Keratinocyte (primary cell): ENCODE data around the gene POLA1. TPM values are rescaled to one million over a fixed set of nuclear protein-coding genes. Genes with fewer than 3 reads are reported as not detected.

ENCODE experiments used
- DNase-seq: peaks from one replicate; pipeline ENCODE4 v3.0.0-alpha.2; 2011; ENCODE audit warnings: low read depth, missing footprints, low spot score
- FAIRE-seq: peaks from 2 replicates; lab custom pipeline; 2011; peaks lifted over from hg19 to GRCh38; lab: Jason Lieb, UNC
- H2AFZ ChIP-seq: 2 replicates; pipeline ENCODE4 v1.6.0; 2012; ENCODE audit warnings: low read length, control low read depth, inconsistent platforms; ENCODE audit not compliant: control insufficient read depth
- H3K27ac ChIP-seq: 2 replicates; pipeline ENCODE4 v1.5.1; 2011; ENCODE audit warnings: low read length; ENCODE audit not compliant: control insufficient read depth, insufficient read depth
- H3K27me3 ChIP-seq: 3 replicates; pipeline ENCODE4 v1.6.0; 2011; ENCODE audit warnings: low read length; ENCODE audit not compliant: control insufficient read depth, insufficient read depth; ENCODE audit errors: extremely low read depth
- H3K36me3 ChIP-seq, 2 experiments: 2 replicates in 1 of 2; 3 replicates in 1 of 2; pipeline ENCODE4 v1.5.1; 2011; ENCODE audit warnings: low read length in 2 of 2, mild to moderate bottlenecking in 1 of 2; ENCODE audit not compliant: control insufficient read depth in 2 of 2, insufficient read depth in 2 of 2; ENCODE audit errors: extremely low read depth in 1 of 2
- H3K4me1 ChIP-seq: 3 replicates; pipeline ENCODE4 v1.5.1; 2011; ENCODE audit warnings: low read length; ENCODE audit not compliant: control insufficient read depth, insufficient read depth; ENCODE audit errors: extremely low read depth
- H3K4me2 ChIP-seq: 3 replicates; pipeline ENCODE4 v1.6.0; 2011; ENCODE audit warnings: low read depth, low read length; ENCODE audit not compliant: control insufficient read depth, insufficient read depth; ENCODE audit errors: extremely low read depth
- H3K4me3 ChIP-seq, 3 experiments: fragments of 200-600 bp in 1 of 3; sonication (generic) in 1 of 3; 2 replicates in 2 of 3; 3 replicates in 1 of 3; pipeline ENCODE4 v1.5.1; 2011 to 2016; ENCODE audit warnings: low read length in 3 of 3, mild to moderate bottlenecking in 3 of 3, control low read depth in 2 of 3, inconsistent platforms in 1 of 3, low read depth in 1 of 3, mixed read lengths in 1 of 3, mixed run types in 1 of 3, moderate library complexity in 1 of 3; ENCODE audit not compliant: control insufficient read depth in 2 of 3, insufficient read depth in 2 of 3; ENCODE audit errors: extremely low read depth in 1 of 3
- H3K79me2 ChIP-seq: 2 replicates; pipeline ENCODE4 v1.6.0; 2012; ENCODE audit warnings: low read length; ENCODE audit not compliant: control insufficient read depth, insufficient read depth
- H3K9ac ChIP-seq: 3 replicates; pipeline ENCODE4 v1.6.0; 2011; ENCODE audit warnings: low read length; ENCODE audit not compliant: control insufficient read depth, insufficient read depth; ENCODE audit errors: extremely low read depth
- H3K9me1 ChIP-seq: 3 replicates; pipeline ENCODE4 v1.6.0; 2011; ENCODE audit warnings: low read length; ENCODE audit not compliant: control insufficient read depth, insufficient read depth; ENCODE audit errors: extremely low read depth
- H3K9me3 ChIP-seq: 2 replicates; pipeline ENCODE4 v1.5.1; 2012; ENCODE audit warnings: low read depth, low read length; ENCODE audit not compliant: control insufficient read depth
- H4K20me1 ChIP-seq: 3 replicates; pipeline ENCODE4 v1.6.0; 2011; ENCODE audit warnings: low read length; ENCODE audit not compliant: control insufficient read depth, insufficient read depth; ENCODE audit errors: extremely low read depth
- CTCF ChIP-seq, 3 experiments: IDR thresholded peaks in 1 of 3; conservative IDR thresholded peaks in 1 of 3; optimal IDR thresholded peaks in 1 of 3; 2 replicates in 2 of 3; 3 replicates in 1 of 3; pipeline versions ENCODE3 to v1.5.1; 2011; ENCODE audit warnings: low read length in 3 of 3, mild to moderate bottlenecking in 3 of 3, moderate library complexity in 2 of 3, control low read depth in 1 of 3, inconsistent platforms in 1 of 3; ENCODE audit not compliant: insufficient read depth in 2 of 3; ENCODE audit errors: extremely low read depth in 1 of 3
- EZH2 ChIP-seq: IDR thresholded peaks from one replicate; pipeline ENCODE4 v1.6.1; 2012; ENCODE audit warnings: inconsistent platforms, mild to moderate bottlenecking, low read length, moderate library complexity
- dilution Hi-C: fragments of 300-500 bp; cut with MboI; formaldehyde crosslinking; loops from one replicate; pipeline ENCODE4 v1.7.0; 2020; ENCODE audit warnings: low sequenced_read_pairs; ENCODE audit not compliant: extremely low pct_ligation_motif_present
- polyA plus RNA-seq, 5 experiments: library from polyadenylated mRNA; depleted of rRNA in 3 of 5; stranded (reverse) in 3 of 5; stranded (forward) in 1 of 5; unstranded in 1 of 5; fragments of >200 nt; gene quantifications; 1 replicate in 1 of 5; 2 replicates in 3 of 5; 3 replicates in 1 of 5; pipeline versions ENCODE4 v1.2.1 to v1.2.3, GENCODE V29; 2011 to 2012; ENCODE audit warnings: missing spikeins in 2 of 5, low read depth in 1 of 5, low replicate concordance in 1 of 5

Gene POLA1
- polyA plus RNA-seq, 1 donor (not counting 4 experiments of a cell fraction or from before 2014, with no cell fraction given): 3.9 TPM

- no peaks in the 10 kb centered on the region for H3K4me1 ChIP-seq
- FAIRE-seq: no peak
- no peak overlapping the region for H3K4me2 ChIP-seq
- H2AFZ ChIP-seq: no peak overlapping the region
- H3K9me1 ChIP-seq: no peaks in the 10 kb centered on the region
- no peak overlapping the region for H3K4me3 ChIP-seq
- H3K36me3 ChIP-seq: no peaks in the 10 kb centered on the region
- H3K9me3 ChIP-seq: no peaks in the 10 kb centered on the region
- H3K79me2 ChIP-seq: no peaks in the 10 kb centered on the region
- H3K9ac ChIP-seq: no peak overlapping the region
- H3K27ac ChIP-seq: no peak overlapping the region
- TF ChIP-seq EZH2 (no peak), CTCF (optimal IDR thresholded peaks at IDR 0.05 in 1 of 3, IDR thresholded peaks at IDR 0.05 in 1 of 3, conservative IDR thresholded peaks at IDR 0.05 in 1 of 3; ENCODE audit: extremely low read depth in 1 of 3, insufficient read depth in 2 of 3, low read length in 3 of 3) (no peak)
- H4K20me1 ChIP-seq: no peaks in the 10 kb centered on the region
- no peak for DNase-seq
- no peaks in the 10 kb centered on the region for H3K27me3 ChIP-seq
- dilution Hi-C loops: no loop called here
Measured at GRCh38 chrX:24858004-24858746, 164.5 kb downstream of the POLA1 start.

- no peaks in the 10 kb centered on the region for H4K20me1 ChIP-seq
- H3K4me3 ChIP-seq: no peak overlapping the region
- H3K27me3 ChIP-seq: no peaks in the 10 kb centered on the region
- FAIRE-seq: no peak
- H3K9ac ChIP-seq: no peak overlapping the region
- no peaks in the 10 kb centered on the region for H3K4me1 ChIP-seq
- no peaks in the 10 kb centered on the region for H3K79me2 ChIP-seq
- dilution Hi-C loops: no loop called here
- H3K9me1 ChIP-seq: no peaks in the 10 kb centered on the region
- no peaks in the 10 kb centered on the region for H3K36me3 ChIP-seq
- H2AFZ ChIP-seq: no peak overlapping the region
- TF ChIP-seq CTCF (optimal IDR thresholded peaks at IDR 0.05 in 1 of 3, IDR thresholded peaks at IDR 0.05 in 1 of 3, conservative IDR thresholded peaks at IDR 0.05 in 1 of 3; ENCODE audit: extremely low read depth in 1 of 3, insufficient read depth in 2 of 3, low read length in 3 of 3) (no peak), EZH2 (no peak)
- no peaks in the 10 kb centered on the region for H3K9me3 ChIP-seq
- H3K4me2 ChIP-seq: no peak overlapping the region
- DNase-seq: no peak
- no peak overlapping the region for H3K27ac ChIP-seq
Measured at GRCh38 chrX:24859211-24859841, 165.6 kb downstream of the POLA1 start.
